Anterior cingulate cortex (tissue), 58 donors: Measurements from ENCODE around the gene MYBPHL.
"Not testable (repeated sequence)": the region's sequence is repeated elsewhere in the genome, so short reads cannot be mapped to it uniquely, and the experiment has no call there.

Experiments used
- DNase-seq, 58 donors: peaks; one replicate each; lab custom pipeline; 2025; lab: John Stamatoyannopoulos, UW

The MYBPHL gene

GRCh38 chr1:109307274-109308021 lies 637 bp upstream of the MYBPHL start:
- peak in 31 of 58 donors; percentile 13 to 59 (median 41) for DNase-seq

- not testable (repeated sequence) for DNase-seq
Observed at GRCh38 chr1:109305991-109306390, 820 bp downstream of the MYBPHL start.

- DNase-seq = peak in 51 of 58 donors; percentile 31 to 93 (median 75)
Observed at GRCh38 chr1:109304226-109304920, 2.4 kb downstream of the MYBPHL start.

GRCh38 chr1:109301874-109302273 lies 4.9 kb downstream of the MYBPHL start:
- DNase-seq = no peak

- DNase-seq = no peak
Observed at GRCh38 chr1:109300650-109301151, 6.1 kb downstream of the MYBPHL start.

- DNase-seq = peak in 53 of 58 donors; percentile 39 to 92 (median 77)
Observed at GRCh38 chr1:109299558-109300343, 7.1 kb downstream of the MYBPHL start.

- peak in 42 of 58 donors; percentile 24 to 80 (median 58) for DNase-seq
Observed at GRCh38 chr1:109298666-109299557, 7.9 kb downstream of the MYBPHL start.

- no peak for DNase-seq
Observed at GRCh38 chr1:109296782-109297181, 10.0 kb downstream of the MYBPHL start.

GRCh38 chr1:109295712-109296415 lies 10.9 kb downstream of the MYBPHL start:
- DNase-seq = no peak

- no peak for DNase-seq
Observed at GRCh38 chr1:109294481-109294880, 12.3 kb downstream of the MYBPHL start.

GRCh38 chr1:109293026-109293425 lies 13.8 kb downstream of the MYBPHL start:
- no peak for DNase-seq

- peak in 1 of 58 donors; percentile 45 for DNase-seq
Observed at GRCh38 chr1:109292364-109292763, 14.4 kb downstream of the MYBPHL start.

GRCh38 chr1:109290998-109291397 lies 15.8 kb downstream of the MYBPHL start:
- peak in 1 of 58 donors; percentile 36 for DNase-seq

GRCh38 chr1:109290137-109290536 lies 16.7 kb downstream of the MYBPHL start:
- no peak for DNase-seq

- not testable (repeated sequence) for DNase-seq
Observed at GRCh38 chr1:109286762-109287161, 20.0 kb downstream of the MYBPHL start.

- no peak for DNase-seq
Observed at GRCh38 chr1:109283748-109284600, 22.8 kb downstream of the MYBPHL start.

- DNase-seq = peak; percentile 80 to 99 (median 97)
Observed at GRCh38 chr1:109282952-109283747, 23.7 kb downstream of the MYBPHL start, which contains the start of gene PSRC1. Gene PSRC1, minus strand, starts transcription at chr1:109283145.
